ENCODE results near the gene NRXN3. TPM values are rescaled to one million over a fixed set of nuclear protein-coding genes. Genes with fewer than 3 reads are reported as not detected.

The NRXN3 gene
- polyA plus RNA-seq, 1 of the 3 experiments (the other 2 are of a cell fraction): 1.6 TPM

DNA sequence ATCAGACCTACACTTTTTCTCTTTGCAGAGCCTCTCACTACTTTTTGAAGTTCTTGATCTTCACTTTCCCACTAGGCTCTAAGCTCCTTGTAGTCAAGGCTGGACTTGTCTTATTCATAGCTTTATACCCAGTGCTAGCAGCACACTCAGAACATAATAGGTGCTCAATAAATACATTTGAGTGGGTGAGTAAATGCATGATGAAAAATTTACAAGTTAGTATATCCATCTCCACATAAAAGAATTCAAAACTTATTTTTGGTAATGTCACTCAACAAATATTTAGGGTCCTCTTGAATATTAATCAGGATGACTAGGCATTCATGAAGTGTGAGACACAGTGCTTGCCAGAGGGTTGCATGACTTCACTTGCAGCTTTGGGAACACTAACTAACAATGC is 52.6 kb downstream of the NRXN3 start (continued):
- TF ChIP-seq MEF2A (IDR thresholded peaks at IDR 0.05; ENCODE audit: borderline replicate concordance, low read depth) (no peak), RAD21 (IDR thresholded peaks at IDR 0.05; ENCODE audit: low read length) (no peak), SIN3A (IDR thresholded peaks at IDR 0.05; ENCODE audit: borderline replicate concordance, low read depth, low read length) (no peak), RXRA (IDR thresholded peaks at IDR 0.05; ENCODE audit: borderline replicate concordance, low read depth) (no peak), GABPA (IDR thresholded peaks at IDR 0.05; ENCODE audit: low read depth) (no peak)
- TF ChIP-seq, protein P1, sequence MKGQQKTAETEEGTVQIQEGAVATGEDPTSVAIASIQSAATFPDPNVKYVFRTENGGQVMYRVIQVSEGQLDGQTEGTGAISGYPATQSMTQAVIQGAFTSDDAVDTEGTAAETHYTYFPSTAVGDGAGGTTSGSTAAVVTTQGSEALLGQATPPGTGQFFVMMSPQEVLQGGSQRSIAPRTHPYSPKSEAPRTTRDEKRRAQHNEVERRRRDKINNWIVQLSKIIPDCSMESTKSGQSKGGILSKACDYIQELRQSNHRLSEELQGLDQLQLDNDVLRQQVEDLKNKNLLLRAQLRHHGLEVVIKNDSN (IDR thresholded peaks at IDR 0.05; ENCODE audit: borderline replicate concordance, low read depth): no peak
- TF ChIP-seq, protein P2, sequence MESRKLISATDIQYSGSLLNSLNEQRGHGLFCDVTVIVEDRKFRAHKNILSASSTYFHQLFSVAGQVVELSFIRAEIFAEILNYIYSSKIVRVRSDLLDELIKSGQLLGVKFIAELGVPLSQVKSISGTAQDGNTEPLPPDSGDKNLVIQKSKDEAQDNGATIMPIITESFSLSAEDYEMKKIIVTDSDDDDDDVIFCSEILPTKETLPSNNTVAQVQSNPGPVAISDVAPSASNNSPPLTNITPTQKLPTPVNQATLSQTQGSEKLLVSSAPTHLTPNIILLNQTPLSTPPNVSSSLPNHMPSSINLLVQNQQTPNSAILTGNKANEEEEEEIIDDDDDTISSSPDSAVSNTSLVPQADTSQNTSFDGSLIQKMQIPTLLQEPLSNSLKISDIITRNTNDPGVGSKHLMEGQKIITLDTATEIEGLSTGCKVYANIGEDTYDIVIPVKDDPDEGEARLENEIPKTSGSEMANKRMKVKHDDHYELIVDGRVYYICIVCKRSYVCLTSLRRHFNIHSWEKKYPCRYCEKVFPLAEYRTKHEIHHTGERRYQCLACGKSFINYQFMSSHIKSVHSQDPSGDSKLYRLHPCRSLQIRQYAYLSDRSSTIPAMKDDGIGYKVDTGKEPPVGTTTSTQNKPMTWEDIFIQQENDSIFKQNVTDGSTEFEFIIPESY (IDR thresholded peaks at IDR 0.05; ENCODE audit: borderline replicate concordance, low read depth): no peak

DNA sequence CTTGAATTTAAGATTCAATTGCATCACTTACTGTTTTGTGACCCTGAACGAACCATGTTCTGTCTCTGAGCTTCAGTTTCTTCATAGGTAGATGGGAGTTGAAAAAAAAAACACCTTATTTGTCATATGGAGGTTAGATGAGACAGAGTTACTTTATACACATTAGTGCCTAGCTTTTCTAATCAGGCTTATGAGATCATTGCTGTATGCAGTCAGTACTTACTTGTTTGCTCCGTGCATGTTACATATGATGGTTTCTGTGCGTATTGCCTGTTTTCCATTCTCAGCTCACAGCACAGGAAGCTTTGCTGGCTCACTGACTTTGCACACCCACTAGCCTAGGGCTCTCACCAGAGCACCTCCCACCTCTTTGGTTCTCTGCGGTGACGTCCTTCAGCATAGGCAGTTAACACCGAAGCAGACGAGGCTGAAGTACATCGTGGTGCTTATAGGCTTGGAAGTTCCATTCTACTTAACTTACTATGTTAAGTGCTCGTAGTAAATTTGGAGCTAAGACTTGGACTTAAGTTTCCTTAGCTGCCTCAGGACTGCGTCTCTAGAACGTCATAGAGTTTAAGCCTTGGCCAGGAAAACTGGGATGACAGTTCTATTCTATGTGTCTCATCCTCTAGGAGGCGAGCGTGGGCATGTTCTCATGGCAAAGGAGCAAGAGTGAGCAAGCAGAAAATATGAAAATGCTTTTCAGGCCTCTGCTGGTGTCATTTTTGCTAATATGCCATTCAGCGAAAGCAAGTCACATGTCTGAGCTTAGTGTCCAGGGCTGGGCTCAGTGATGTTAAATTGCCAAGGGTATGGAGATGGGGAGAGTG is 57.3 kb downstream of the NRXN3 start:
- no peaks in the 10 kb centered on the region for H3K9me2 ChIP-seq

More for the DNA sequence above, 57.3 kb downstream of the NRXN3 start:
- no peaks in the 10 kb centered on the region for H3F3A ChIP-seq (replicated peaks; ENCODE audit: insufficient read depth)
- no peak for DNase-seq
- TF ChIP-seq POLR2AphosphoS5 (IDR thresholded peaks at IDR 0.05; ENCODE audit: low read depth, low read length) (no peak), EZH2phosphoT487 (IDR thresholded peaks at IDR 0.05; ENCODE audit: borderline replicate concordance, low read depth) (no peak), RAD21 (IDR thresholded peaks at IDR 0.05; ENCODE audit: low read length) (no peak), REST (IDR thresholded peaks at IDR 0.05; ENCODE audit: low read depth, low read length) (no peak), SMC3 (IDR thresholded peaks at IDR 0.05; ENCODE audit: low read depth, low read length) (no peak), TAF1 (IDR thresholded peaks at IDR 0.05; ENCODE audit: borderline replicate concordance, low read depth, low read length) (no peak), TCF12 (IDR thresholded peaks at IDR 0.05) (no peak), FOXM1 (IDR thresholded peaks at IDR 0.05; ENCODE audit: low read depth) (no peak), RCOR1 (IDR thresholded peaks at IDR 0.05; ENCODE audit: low read length) (no peak), FOSL2 (IDR thresholded peaks at IDR 0.05; ENCODE audit: borderline replicate concordance, low read depth) (no peak), RXRA (IDR thresholded peaks at IDR 0.05; ENCODE audit: borderline replicate concordance, low read depth) (no peak)
- TF ChIP-seq, protein P2 (IDR thresholded peaks at IDR 0.05; ENCODE audit: borderline replicate concordance, low read depth): no peak
- TF ChIP-seq, protein P3, sequence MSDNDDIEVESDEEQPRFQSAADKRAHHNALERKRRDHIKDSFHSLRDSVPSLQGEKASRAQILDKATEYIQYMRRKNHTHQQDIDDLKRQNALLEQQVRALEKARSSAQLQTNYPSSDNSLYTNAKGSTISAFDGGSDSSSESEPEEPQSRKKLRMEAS (IDR thresholded peaks at IDR 0.05; ENCODE audit: low read depth): no peak
- H3K9me3 ChIP-seq: 0 out of 2 replicates have a peak, but pooled peaks cover 8% of the 10 kb centered on the region
- H3K9ac ChIP-seq: no peak overlapping the region
- H3K27ac ChIP-seq (ENCODE audit: low read depth in 2 of 2, low read length in 1 of 2): no peak overlapping the region
- no peak overlapping the region for H3K4me3 ChIP-seq (ENCODE audit: low read depth in 2 of 2, low read length in 1 of 2)
- H4K20me1 ChIP-seq (ENCODE audit: insufficient read depth): no peaks in the 10 kb centered on the region
- POLR2A ChIA-PET: interaction anchor here (0.6 kb wide), 1 partner anchor 488 kb away, joined by 3 read pairs; no protein-coding TSS in a partner anchor
- no peak overlapping the region for H2AFZ ChIP-seq (ENCODE audit: low read depth)
- no peaks in the 10 kb centered on the region for H3K36me3 ChIP-seq (replicated peaks in 1 of 2; ENCODE audit: control insufficient read depth in 1 of 2, insufficient read depth in 2 of 2, low read length in 1 of 2)
- no peaks in the 10 kb centered on the region for H3K79me2 ChIP-seq (ENCODE audit: insufficient read depth)
- no peak overlapping the region for H3K4me2 ChIP-seq
- 52% methylated on average over 14 of the region's 14 CpGs for WGBS (ENCODE audit: low lambda C conversion rate)
- CTCF ChIA-PET: interaction anchor here (0.6 kb wide), 1 partner anchor 562 kb away, joined by 3 read pairs; no protein-coding TSS in a partner anchor
- no peaks in the 10 kb centered on the region for H3K4me1 ChIP-seq (ENCODE audit: control insufficient read depth in 1 of 2, insufficient read depth in 2 of 2, low read depth in 1 of 2, low read length in 1 of 2)
- no peaks in the 10 kb centered on the region for H3K27me3 ChIP-seq (ENCODE audit: insufficient read depth)

All from SK-N-SH (cell line).